CD8-positive, alpha-beta memory T cell (primary cell): ENCODE measurements around the gene DSN1. TPM values are rescaled to one million over a fixed set of nuclear protein-coding genes. Genes with fewer than 3 reads are reported as not detected.

ENCODE experiments used
- CTCF ChIA-PET: fragments of 350-600 bp; sonication (Branson Sonifier 250); formaldehyde crosslinking; loops from one replicate; lab custom pipeline; 2021; ENCODE audit warnings: antibody characterized with exemption; lab: Charles Lee
- POLR2A ChIA-PET: fragments of 350-600 bp; sonication (Branson Sonifier 250); formaldehyde crosslinking; loops from one replicate; lab custom pipeline; 2021; ENCODE audit warnings: antibody characterized with exemption; lab: Charles Lee
- DNase-seq, 5 donors: peaks; one replicate each; pipeline versions ENCODE4 v3.0.0 to v3.0.0-alpha.2; 2020 to 2022; ENCODE audit warnings: mixed read lengths in 1 of 5
- H3K27ac ChIP-seq: one replicate; pipeline ENCODE4 v1.7.0; 2013; ENCODE audit warnings: low read depth, mild to moderate bottlenecking, low read length, moderate library complexity
- H3K27me3 ChIP-seq: 2 replicates; pipeline ENCODE4 v1.7.0; 2013; ENCODE audit warnings: low read length, mild to moderate bottlenecking; ENCODE audit not compliant: insufficient read depth, poor library complexity, severe bottlenecking
- H3K36me3 ChIP-seq: 2 replicates; pipeline ENCODE4 v1.7.0; 2013; ENCODE audit warnings: mild to moderate bottlenecking, low read length, moderate library complexity; ENCODE audit not compliant: insufficient read depth
- H3K4me1 ChIP-seq: 2 replicates; pipeline ENCODE4 v1.7.0; 2013; ENCODE audit warnings: mild to moderate bottlenecking, low read length, moderate library complexity; ENCODE audit not compliant: insufficient read depth
- H3K4me3 ChIP-seq: 2 replicates; pipeline ENCODE4 v1.7.0; 2013; ENCODE audit warnings: mild to moderate bottlenecking, low read length
- H3K9me3 ChIP-seq: 2 replicates; pipeline ENCODE4 v1.7.0; 2013; ENCODE audit warnings: mild to moderate bottlenecking, low read length
- H3K27ac Mint-ChIP-seq, 8 donors: one replicate each; pipeline ENCODE4 v1.8.0; 2020 to 2021; ENCODE audit warnings: mixed read lengths in 8 of 8, mild to moderate bottlenecking in 6 of 8, inconsistent platforms in 3 of 8, moderate library complexity in 3 of 8
- H3K27me3 Mint-ChIP-seq, 2 donors: one replicate each; pipeline ENCODE4 v1.8.0; 2020 to 2021; ENCODE audit warnings: mixed read lengths in 2 of 2, mild to moderate bottlenecking in 1 of 2, moderate library complexity in 1 of 2
- H3K36me3 Mint-ChIP-seq, 3 donors: one replicate each; pipeline ENCODE4 v1.8.0; 2020 to 2021; ENCODE audit warnings: mixed read lengths in 3 of 3, inconsistent platforms in 1 of 3, mild to moderate bottlenecking in 1 of 3
- H3K4me1 Mint-ChIP-seq, 3 donors: one replicate each; pipeline ENCODE4 v1.8.0; 2020 to 2021; ENCODE audit warnings: mixed read lengths in 3 of 3, inconsistent platforms in 1 of 3, mild to moderate bottlenecking in 1 of 3
- H3K4me3 Mint-ChIP-seq, 7 donors: one replicate each; pipeline ENCODE4 v1.8.0; 2020 to 2021; ENCODE audit warnings: mixed read lengths in 7 of 7, mild to moderate bottlenecking in 6 of 7, moderate library complexity in 4 of 7, inconsistent platforms in 2 of 7
- H3K9me3 Mint-ChIP-seq, 5 donors: one replicate each; pipeline ENCODE4 v1.8.0; 2020 to 2022; ENCODE audit warnings: mixed read lengths in 5 of 5, mild to moderate bottlenecking in 3 of 5, moderate library complexity in 2 of 5, inconsistent platforms in 1 of 5
- polyA plus RNA-seq: library from polyadenylated mRNA; unstranded; fragments of 300-500 nt; fragmentation: Illumina TruSeq; gene quantifications from one replicate; pipeline ENCODE4 v1.2.3, GENCODE V29; 2021
- total RNA-seq, 2 experiments: library from RNA; stranded (reverse); gene quantifications; one replicate each; pipeline ENCODE4 v1.2.3, GENCODE V29; 2021

Gene DSN1
- total and polyA plus RNA-seq, 3 experiments from 2014 or later, result 6.7 to 24.7 (median 23.1) TPM

- peaks cover 7% of the 10 kb centered on the region for H3K4me1 ChIP-seq
- CTCF ChIA-PET, result no interaction called here
- Mint-ChIP-seq H3K4me1 (peaks cover 12 to 36% (median 23%) of the 10 kb centered on the region in 3 donors), H3K27me3 (peaks cover 0 to 3% of the 10 kb centered on the region in 2 donors), H3K27ac (peak overlapping the region in 1 of 8 donors; percentile 32), H3K4me3 (peak overlapping the region in 1 of 7 donors; percentile 35), H3K9me3 (no peaks in the 10 kb centered on the region), H3K36me3 (peaks cover 0 to 20% (median 0%) of the 10 kb centered on the region in 3 donors)
- H3K4me3 ChIP-seq, result no peak overlapping the region
- H3K36me3 ChIP-seq, result no peaks in the 10 kb centered on the region
- no peaks in the 10 kb centered on the region for H3K9me3 ChIP-seq
- no peak for DNase-seq
- POLR2A ChIA-PET, result no interaction called here
- H3K27me3 ChIP-seq, result no peaks in the 10 kb centered on the region
- H3K27ac ChIP-seq, result no peak overlapping the region
Observed at GRCh38 chr20:36768768-36769430, 4.7 kb downstream of the DSN1 start.

GRCh38 chr20:36761125-36761524 is 12.4 kb downstream of the DSN1 start:
- Mint-ChIP-seq H3K4me1 (peaks cover 3 to 6% (median 4%) of the 10 kb centered on the region in 3 donors), H3K9me3 (no peaks in the 10 kb centered on the region), H3K4me3 (no peak overlapping the region), H3K27me3 (no peaks in the 10 kb centered on the region), H3K36me3 (peaks cover 3 to 29% (median 5%) of the 10 kb centered on the region in 3 donors), H3K27ac (no peak overlapping the region)
- no peak for DNase-seq
- Histone ChIP-seq H3K4me1 (no peaks in the 10 kb centered on the region), H3K27me3 (no peaks in the 10 kb centered on the region), H3K36me3 (no peaks in the 10 kb centered on the region), H3K9me3 (no peaks in the 10 kb centered on the region), H3K27ac (no peak overlapping the region), H3K4me3 (no peak overlapping the region)
- ChIA-PET POLR2A (no interaction called here), CTCF (interaction anchor here (0.6 kb wide), 1 partner anchor 307 kb away, joined by 3 read pairs; no protein-coding TSS in a partner anchor)

GRCh38 chr20:36760647-36761046 is 12.9 kb downstream of the DSN1 start:
- H3K36me3 Mint-ChIP-seq, result peaks cover 3 to 30% (median 5%) of the 10 kb centered on the region in 3 donors
- Histone ChIP-seq H3K36me3 (peaks cover 1% of the 10 kb centered on the region), H3K4me3 (no peak overlapping the region), H3K27me3 (no peaks in the 10 kb centered on the region), H3K4me1 (no peaks in the 10 kb centered on the region), H3K9me3 (no peaks in the 10 kb centered on the region), H3K27ac (no peak overlapping the region)
- no peaks in the 10 kb centered on the region for H3K27me3 Mint-ChIP-seq
- no peak for DNase-seq
- H3K4me3 Mint-ChIP-seq, result no peak overlapping the region
- ChIA-PET POLR2A (no interaction called here), CTCF (interaction anchor here (0.6 kb wide), 1 partner anchor 307 kb away, joined by 3 read pairs; no protein-coding TSS in a partner anchor)
- peaks cover 3 to 6% (median 4%) of the 10 kb centered on the region in 3 donors for H3K4me1 Mint-ChIP-seq
- H3K27ac Mint-ChIP-seq, result no peak overlapping the region
- H3K9me3 Mint-ChIP-seq, result no peaks in the 10 kb centered on the region

- H3K27ac ChIP-seq, result no peak overlapping the region
- no peaks in the 10 kb centered on the region for H3K4me1 ChIP-seq
- POLR2A ChIA-PET, result no interaction called here
Observed at GRCh38 chr20:36758276-36758675, 15.3 kb downstream of the DSN1 start.

GRCh38 chr20:36756496-36756895 is 17.1 kb downstream of the DSN1 start:
- Mint-ChIP-seq H3K9me3 (no peaks in the 10 kb centered on the region), H3K27ac (peak overlapping the region in 2 of 8 donors; percentile 37 to 41), H3K36me3 (peaks cover 3 to 56% (median 10%) of the 10 kb centered on the region in 3 donors), H3K4me3 (no peak overlapping the region), H3K27me3 (no peaks in the 10 kb centered on the region), H3K4me1 (peaks cover 3 to 6% (median 4%) of the 10 kb centered on the region in 3 donors)
- ChIA-PET POLR2A (no interaction called here), CTCF (interaction anchor here (3.3 kb wide), 1 partner anchor 15 kb away, joined by 14 read pairs; no protein-coding TSS in a partner anchor)
- H3K36me3 ChIP-seq, result peaks cover 17% of the 10 kb centered on the region
- H3K4me3 ChIP-seq, result no peak overlapping the region
- no peaks in the 10 kb centered on the region for H3K27me3 ChIP-seq
- H3K27ac ChIP-seq, result no peak overlapping the region
- DNase-seq, result no peak
- no peaks in the 10 kb centered on the region for H3K9me3 ChIP-seq
- no peaks in the 10 kb centered on the region for H3K4me1 ChIP-seq

More at GRCh38 chr20:36758276-36758675, 15.3 kb downstream of the DSN1 start:
- Mint-ChIP-seq H3K9me3 (no peaks in the 10 kb centered on the region), H3K4me1 (peaks cover 3 to 6% (median 4%) of the 10 kb centered on the region in 3 donors), H3K4me3 (no peak overlapping the region), H3K27me3 (no peaks in the 10 kb centered on the region), H3K36me3 (peaks cover 3 to 43% (median 5%) of the 10 kb centered on the region in 3 donors), H3K27ac (no peak overlapping the region)
- DNase-seq, result no peak
- CTCF ChIA-PET, result no interaction called here
- H3K9me3 ChIP-seq, result no peaks in the 10 kb centered on the region
- H3K36me3 ChIP-seq, result peaks cover 10% of the 10 kb centered on the region
- H3K27me3 ChIP-seq, result no peaks in the 10 kb centered on the region
- no peak overlapping the region for H3K4me3 ChIP-seq

GRCh38 chr20:36754656-36755222 is 18.8 kb downstream of the DSN1 start:
- Histone ChIP-seq H3K4me3 (no peak overlapping the region), H3K36me3 (peaks cover 17% of the 10 kb centered on the region), H3K9me3 (no peaks in the 10 kb centered on the region), H3K27ac (no peak overlapping the region), H3K4me1 (no peaks in the 10 kb centered on the region), H3K27me3 (no peaks in the 10 kb centered on the region)
- CTCF ChIA-PET, result interaction anchor here (0.6 to 3.3 kb wide), 29 partner anchors 8 to 287 kb away, joined by 3 to 23 read pairs (median 3); partner anchors contain the start of genes DSN1, NDRG3, SLA2 and TGIF2
- peak in 3 of 5 donors; percentile 36 to 61 (median 40) for DNase-seq
- no peaks in the 10 kb centered on the region for H3K9me3 Mint-ChIP-seq
- POLR2A ChIA-PET, result interaction anchor here (0.5 to 0.7 kb wide), 3 partner anchors 8 to 167 kb away, joined by 4 to 6 read pairs (median 4); no protein-coding TSS in a partner anchor
- H3K27ac Mint-ChIP-seq, result peak overlapping the region in 3 of 8 donors; percentile 19 to 72 (median 29)
- no peaks in the 10 kb centered on the region for H3K27me3 Mint-ChIP-seq
- peaks cover 3 to 6% (median 4%) of the 10 kb centered on the region in 3 donors for H3K4me1 Mint-ChIP-seq
- H3K36me3 Mint-ChIP-seq, result peaks cover 3 to 55% (median 10%) of the 10 kb centered on the region in 3 donors
- H3K4me3 Mint-ChIP-seq, result no peak overlapping the region

- no peaks in the 10 kb centered on the region for H3K9me3 ChIP-seq
- H3K36me3 ChIP-seq, result peaks cover 17% of the 10 kb centered on the region
- no peak overlapping the region for H3K4me3 ChIP-seq
- Mint-ChIP-seq H3K36me3 (peaks cover 2 to 50% (median 7%) of the 10 kb centered on the region in 3 donors), H3K4me1 (peaks cover 1 to 2% (median 1%) of the 10 kb centered on the region in 3 donors), H3K4me3 (no peak overlapping the region), H3K27me3 (no peaks in the 10 kb centered on the region), H3K27ac (peak overlapping the region in 1 of 8 donors; percentile 78), H3K9me3 (no peaks in the 10 kb centered on the region)
- no peaks in the 10 kb centered on the region for H3K4me1 ChIP-seq
- no peak for DNase-seq
- no peaks in the 10 kb centered on the region for H3K27me3 ChIP-seq
- ChIA-PET POLR2A (no interaction called here), CTCF (interaction anchor here (1.3 kb wide), 1 partner anchor 16 kb away, joined by 3 read pairs; no protein-coding TSS in a partner anchor)
- no peak overlapping the region for H3K27ac ChIP-seq
Observed at GRCh38 chr20:36752582-36752981, 21.0 kb downstream of the DSN1 start.
